SU-DHL-6 (cell line): ENCODE measurements around the gene CCDC170.

Experiments used
- H2AFZ ChIP-seq: fragments of 200-600 bp; sonication (generic); 2 replicates; pipeline ENCODE4 v1.6.1; 2014; ENCODE audit warnings: low read depth, mild to moderate bottlenecking, moderate library complexity, mixed read lengths, antibody characterized with exemption, low read length; ENCODE audit not compliant: severe bottlenecking
- H3F3A ChIP-seq: fragments of 200-600 bp; shearing (Covaris generic); 2 replicates; pipeline ENCODE4 v1.6.0; 2016; ENCODE audit warnings: antibody characterized with exemption, mild to moderate bottlenecking; ENCODE audit not compliant: insufficient read depth
- H3K27ac ChIP-seq: fragments of 200-600 bp; sonication (generic); 2 replicates; pipeline ENCODE4 v1.5.1; 2016; ENCODE audit warnings: low read depth, mild to moderate bottlenecking, low read length, moderate library complexity, mixed read lengths
- H3K27me3 ChIP-seq: fragments of 200-600 bp; sonication (generic), shearing (Covaris generic); 2 replicates; pipeline ENCODE4 v1.6.0; 2014; ENCODE audit warnings: mild to moderate bottlenecking, low read length
- H3K36me3 ChIP-seq: fragments of 200-600 bp; sonication (generic); 2 replicates; pipeline ENCODE4 v1.6.1; 2014; ENCODE audit warnings: mild to moderate bottlenecking, low read length, mixed read lengths
- H3K4me2 ChIP-seq: fragments of 300-600, 200-600 bp; shearing (Covaris generic), sonication (generic); 2 replicates; pipeline ENCODE4 v1.6.0; 2014; ENCODE audit warnings: low read length, low read depth, mild to moderate bottlenecking; ENCODE audit not compliant: poor library complexity, severe bottlenecking
- H3K4me3 ChIP-seq: fragments of 200-600 bp; sonication (generic); 2 replicates; pipeline ENCODE4 v1.5.1; 2014; ENCODE audit warnings: antibody characterized with exemption, low read length, mild to moderate bottlenecking, mixed read lengths; ENCODE audit not compliant: insufficient read depth, poor library complexity, severe bottlenecking
- H3K79me2 ChIP-seq: fragments of 200-600 bp; sonication (generic); 2 replicates; pipeline ENCODE4 v1.6.1; 2014; ENCODE audit warnings: mild to moderate bottlenecking, low read length, moderate library complexity; ENCODE audit not compliant: insufficient read depth
- H3K9ac ChIP-seq: fragments of 200-600 bp; sonication (generic); 2 replicates; pipeline ENCODE4 v1.7.0; 2014; ENCODE audit warnings: mild to moderate bottlenecking, low read length
- H3K9me2 ChIP-seq: fragments of 200-600 bp; sonication (generic); replicated peaks from 2 replicates; pipeline ENCODE4 v1.6.1; 2014; ENCODE audit warnings: low read length; ENCODE audit not compliant: insufficient read depth
- H3K9me3 ChIP-seq: fragments of 200-600 bp; sonication (generic); 2 replicates; pipeline ENCODE4 v1.6.1; 2014; ENCODE audit warnings: low read length, mixed read lengths; ENCODE audit not compliant: insufficient read depth
- H4K20me1 ChIP-seq: fragments of 200-600 bp; sonication (generic); 2 replicates; pipeline ENCODE4 v1.6.1; 2014; ENCODE audit warnings: low read depth, mild to moderate bottlenecking, antibody characterized with exemption, low read length, moderate library complexity, mixed read lengths
- CTCF ChIP-seq: fragments of 200-600 bp; sonication (generic); IDR thresholded peaks from one replicate; pipeline ENCODE4 v1.5.1; 2017; ENCODE audit warnings: antibody characterized with exemption, mild to moderate bottlenecking, low read length, moderate library complexity; ENCODE audit not compliant: insufficient read depth, poor library complexity, severe bottlenecking
- EZH2phosphoT487 ChIP-seq: fragments of 200-600 bp; sonication (generic), shearing (Covaris generic); conservative IDR thresholded peaks from 2 replicates; pipeline ENCODE4 v1.6.1; 2018; ENCODE audit warnings: mild to moderate bottlenecking, antibody characterized with exemption, low read length, moderate library complexity, mixed read lengths

CCDC170 gene

DNA sequence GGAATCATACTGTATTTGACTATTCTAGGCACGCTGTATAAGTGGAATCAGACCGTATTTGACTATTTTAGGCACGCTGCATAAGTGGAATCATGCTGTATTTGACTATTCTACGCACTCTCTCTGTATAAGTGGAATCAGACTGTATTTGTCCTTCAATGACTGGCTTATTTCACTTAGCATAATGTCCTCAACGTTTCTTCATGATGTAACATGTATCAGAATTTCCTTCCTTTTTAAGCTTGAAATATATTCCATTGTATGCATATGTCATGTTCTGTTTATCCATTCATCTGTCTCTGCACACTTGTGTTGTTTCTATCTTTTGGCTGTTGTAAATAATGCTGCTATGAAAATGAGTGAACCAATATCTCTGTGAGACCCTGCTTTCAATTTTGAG is 5.7 kb downstream of the CCDC170 start:
- no peaks in the 10 kb centered on the region for H3F3A ChIP-seq
- no peaks in the 10 kb centered on the region for H3K79me2 ChIP-seq
- no peaks in the 10 kb centered on the region for H3K36me3 ChIP-seq
- H3K9ac ChIP-seq, result no peak overlapping the region
- H3K9me2 ChIP-seq, result no peaks in the 10 kb centered on the region
- H3K9me3 ChIP-seq, result no peaks in the 10 kb centered on the region
- no peaks in the 10 kb centered on the region for H4K20me1 ChIP-seq
- no peak overlapping the region for H3K4me3 ChIP-seq
- H3K27ac ChIP-seq, result no peak overlapping the region
- H3K4me2 ChIP-seq, result no peak overlapping the region
- no peak for TF ChIP-seq EZH2phosphoT487
- no peak for TF ChIP-seq CTCF
- no peak overlapping the region for H2AFZ ChIP-seq
- H3K27me3 ChIP-seq, result no peaks in the 10 kb centered on the region

DNA sequence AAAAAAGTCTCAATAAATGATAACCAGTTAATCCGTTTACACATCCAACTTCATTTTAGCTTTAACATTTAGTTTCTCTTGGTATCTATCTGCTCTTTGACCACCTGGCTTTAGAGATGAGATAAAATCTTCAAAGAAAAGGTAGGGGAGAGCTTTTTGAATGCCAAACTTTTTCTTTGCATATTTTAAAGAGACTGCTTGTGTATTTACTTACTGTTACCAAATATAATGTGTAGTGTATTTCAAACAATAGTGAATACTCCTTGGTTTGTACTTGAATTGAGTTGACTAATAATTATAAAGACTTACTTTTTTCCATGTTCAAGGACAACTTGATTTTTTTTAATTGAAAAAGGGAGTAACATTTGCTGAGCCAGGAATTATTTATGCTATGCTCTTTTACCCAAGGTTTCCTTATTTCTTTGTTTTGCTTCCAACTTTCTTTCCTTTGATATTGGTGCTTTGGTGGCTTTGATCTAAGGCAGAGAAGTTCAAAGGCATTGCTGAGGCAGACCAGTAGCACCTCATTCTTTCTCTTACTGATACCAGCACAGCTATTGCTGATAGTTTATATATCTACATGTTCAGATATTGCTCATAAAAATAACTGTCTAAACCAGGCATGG is 7.8 kb downstream of the CCDC170 start:
- no peak for TF ChIP-seq EZH2phosphoT487
- TF ChIP-seq CTCF, result no peak
- no peaks in the 10 kb centered on the region for H3F3A ChIP-seq
- H3K79me2 ChIP-seq, result no peaks in the 10 kb centered on the region
- no peaks in the 10 kb centered on the region for H3K9me3 ChIP-seq
- H3K4me2 ChIP-seq, result no peak overlapping the region
- no peak overlapping the region for H2AFZ ChIP-seq
- no peak overlapping the region for H3K9ac ChIP-seq
- no peaks in the 10 kb centered on the region for H3K27me3 ChIP-seq
- no peaks in the 10 kb centered on the region for H3K36me3 ChIP-seq
- no peaks in the 10 kb centered on the region for H3K9me2 ChIP-seq
- H4K20me1 ChIP-seq, result no peaks in the 10 kb centered on the region
- no peak overlapping the region for H3K27ac ChIP-seq
- H3K4me3 ChIP-seq, result no peak overlapping the region

DNA sequence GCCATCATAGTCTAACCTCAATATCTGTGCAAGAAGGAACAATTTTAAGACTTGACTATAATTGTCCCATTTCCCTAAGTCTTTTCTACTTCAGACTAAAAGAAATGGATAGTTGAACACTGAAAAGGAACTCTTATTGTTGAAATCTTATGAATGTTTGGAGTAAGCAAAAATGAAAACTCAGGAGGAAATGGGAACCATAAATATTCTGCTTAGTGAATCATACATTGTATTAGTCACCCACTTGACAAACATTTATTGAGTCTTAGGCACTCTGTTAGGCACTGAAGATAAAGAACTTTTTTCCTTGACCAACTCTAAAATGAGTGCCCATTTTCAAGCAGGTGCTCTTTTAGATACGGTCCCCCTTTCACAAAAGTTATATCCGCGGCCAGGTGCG is 8.7 kb downstream of the CCDC170 start:
- no peaks in the 10 kb centered on the region for H4K20me1 ChIP-seq
- no peaks in the 10 kb centered on the region for H3K27me3 ChIP-seq
- H3K4me2 ChIP-seq, result no peak overlapping the region
- no peaks in the 10 kb centered on the region for H3K9me3 ChIP-seq
- no peaks in the 10 kb centered on the region for H3K9me2 ChIP-seq
- H3F3A ChIP-seq, result no peaks in the 10 kb centered on the region
- no peak overlapping the region for H3K27ac ChIP-seq
- no peak for TF ChIP-seq EZH2phosphoT487
- TF ChIP-seq CTCF, result no peak
- no peak overlapping the region for H3K4me3 ChIP-seq
- H3K36me3 ChIP-seq, result no peaks in the 10 kb centered on the region
- H3K9ac ChIP-seq, result no peak overlapping the region
- no peaks in the 10 kb centered on the region for H3K79me2 ChIP-seq
- H2AFZ ChIP-seq, result no peak overlapping the region

DNA sequence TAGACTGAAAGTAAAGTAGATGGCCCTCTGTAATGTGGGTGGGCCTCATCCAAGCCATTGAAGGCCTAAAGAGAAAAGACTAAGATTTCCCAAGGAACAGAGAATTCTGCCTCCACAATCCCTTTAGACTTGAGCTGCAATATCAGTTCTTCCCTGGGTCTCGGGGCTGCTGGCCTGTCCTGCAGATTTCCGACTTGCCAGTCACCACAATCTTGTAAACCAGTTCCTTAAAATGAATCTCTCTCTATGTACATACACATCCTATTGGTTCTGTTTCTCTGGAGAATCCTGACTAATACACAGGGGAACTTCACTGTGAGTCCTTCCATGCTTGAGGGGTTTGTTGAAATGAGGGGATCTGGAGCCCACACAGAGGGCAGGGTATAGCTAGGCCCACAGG is 12.9 kb downstream of the CCDC170 start:
- H3K27me3 ChIP-seq, result no peaks in the 10 kb centered on the region
- H3K4me2 ChIP-seq, result no peak overlapping the region
- H3F3A ChIP-seq, result no peaks in the 10 kb centered on the region
- H3K27ac ChIP-seq, result no peak overlapping the region
- no peaks in the 10 kb centered on the region for H3K9me2 ChIP-seq
- no peak overlapping the region for H2AFZ ChIP-seq
- H3K9me3 ChIP-seq, result no peaks in the 10 kb centered on the region
- H3K4me3 ChIP-seq, result no peak overlapping the region
- no peaks in the 10 kb centered on the region for H3K79me2 ChIP-seq
- no peak overlapping the region for H3K9ac ChIP-seq
- no peak for TF ChIP-seq CTCF
- no peak for TF ChIP-seq EZH2phosphoT487
- no peaks in the 10 kb centered on the region for H4K20me1 ChIP-seq
- H3K36me3 ChIP-seq, result no peaks in the 10 kb centered on the region
